T-helper 17 cell (primary cell): ENCODE results near the gene CAPZA1. TPM values are rescaled to one million over a fixed set of nuclear protein-coding genes. Genes with fewer than 3 reads are reported as not detected.
"Not testable (repeated sequence)": the region's sequence is repeated elsewhere in the genome, so short reads cannot be mapped to it uniquely, and the experiment has no call there.

Source experiments
- ATAC-seq: fragments of 150-1000 bp; cut with Tn5 transposase; 2 replicates; pipeline ENCODE4 v1.10.0; 2021; ENCODE audit warnings: mild to moderate bottlenecking, moderate library complexity
- DNase-seq, 3 donors: peaks; one replicate each; pipeline versions ENCODE4 v3.0.0 to v3.0.0-alpha.2; 2020 to 2021
- H3K9me3 ChIP-seq: one replicate; pipeline ENCODE4 v1.7.0; 2013; ENCODE audit warnings: low read length, mild to moderate bottlenecking; ENCODE audit not compliant: control insufficient read depth, poor library complexity, severe bottlenecking
- H3K27ac Mint-ChIP-seq: one replicate; pipeline ENCODE4 v1.8.0; 2022; ENCODE audit warnings: mild to moderate bottlenecking, moderate library complexity, mixed read lengths
- H3K27me3 Mint-ChIP-seq: one replicate; pipeline ENCODE4 v1.8.0; 2022; ENCODE audit warnings: mixed read lengths
- H3K36me3 Mint-ChIP-seq: one replicate; pipeline ENCODE4 v1.8.0; 2022; ENCODE audit warnings: low read depth, mixed read lengths
- H3K4me1 Mint-ChIP-seq: one replicate; pipeline ENCODE4 v1.8.0; 2022; ENCODE audit warnings: mild to moderate bottlenecking, mixed read lengths
- H3K4me3 Mint-ChIP-seq: one replicate; pipeline ENCODE4 v1.8.0; 2022; ENCODE audit warnings: mild to moderate bottlenecking, moderate library complexity, mixed read lengths
- total RNA-seq, 4 donors: library from RNA in 2 of 4; stranded (reverse) in 2 of 4; gene quantifications; one replicate each; pipeline ENCODE4 v1.2.3 and lab custom pipeline; 2022 to 2026

The CAPZA1 gene
- total RNA-seq, 2 donors from 2014 or later = 203 to 224 TPM

DNA sequence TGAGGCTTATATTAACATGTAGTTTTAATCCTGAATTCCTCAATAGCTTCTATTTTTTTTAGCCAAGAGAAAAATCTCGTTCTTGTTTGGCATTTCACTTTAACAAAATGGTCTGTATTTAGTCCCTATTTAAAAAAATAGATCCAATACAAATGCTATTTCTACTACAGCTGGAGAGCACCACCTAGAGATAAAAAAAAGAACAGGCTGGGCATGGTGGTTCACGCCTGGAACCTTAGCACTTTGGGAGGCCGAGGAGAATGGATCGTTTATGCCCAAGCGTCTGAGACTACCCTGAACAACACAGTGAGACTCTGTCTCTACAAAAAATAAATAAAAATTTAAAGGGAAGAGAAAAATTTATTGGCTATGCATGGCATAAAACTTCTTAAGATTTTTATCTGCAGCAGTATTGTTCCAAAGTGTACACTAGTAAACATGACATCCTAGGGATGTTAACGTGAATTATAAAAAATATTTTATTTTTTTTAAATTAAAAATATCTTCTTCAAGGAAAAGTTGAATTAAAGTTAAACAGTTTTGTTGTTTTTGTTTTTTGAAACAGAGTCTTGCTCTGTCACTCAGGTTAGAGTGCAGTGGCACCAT, 5.1 kb upstream of the CAPZA1 start:
- no peak overlapping the region for H3K4me3 Mint-ChIP-seq
- no peak overlapping the region for H3K27ac Mint-ChIP-seq
- no peaks in the 10 kb centered on the region for H3K9me3 ChIP-seq
- peaks cover 13% of the 10 kb centered on the region for H3K4me1 Mint-ChIP-seq
- ATAC-seq (no peak), DNase-seq (no peak)
- peaks cover 3% of the 10 kb centered on the region for H3K36me3 Mint-ChIP-seq
- no peaks in the 10 kb centered on the region for H3K27me3 Mint-ChIP-seq

DNA sequence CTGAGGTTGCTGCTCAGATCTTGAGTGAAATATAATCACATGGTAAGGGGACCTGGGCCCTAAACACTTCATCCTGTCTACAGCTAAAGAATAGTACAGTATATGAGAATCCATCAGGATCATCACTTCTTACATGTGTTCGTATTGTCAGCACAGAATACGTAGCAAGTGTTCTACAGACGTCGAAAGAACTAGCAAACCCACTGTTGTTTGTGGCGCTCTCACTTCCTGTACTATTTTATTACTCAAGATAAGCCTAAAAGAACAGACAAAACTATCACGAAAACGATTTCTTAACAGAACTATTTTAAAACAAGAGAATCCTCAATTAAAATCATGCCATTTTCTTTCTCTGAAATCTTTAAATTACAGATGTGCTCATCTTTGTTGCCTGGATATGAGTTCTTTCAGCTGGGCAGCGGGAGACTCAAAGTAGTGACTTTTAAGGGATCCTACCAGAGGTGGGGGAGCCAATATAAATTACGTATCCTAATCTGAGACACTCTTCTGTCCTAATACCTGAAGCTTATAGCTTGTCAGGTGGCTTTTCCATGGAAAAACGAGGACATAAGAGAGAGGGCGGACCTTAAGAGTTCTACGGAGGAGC, 1.4 kb upstream of the CAPZA1 start:
- Mint-ChIP-seq H3K4me1 (peaks cover 26% of the 10 kb centered on the region), H3K4me3 (peak overlapping the region; percentile 98), H3K27ac (peak overlapping the region; percentile 99), H3K27me3 (no peaks in the 10 kb centered on the region), H3K36me3 (peaks cover 4% of the 10 kb centered on the region)
- DNase-seq (no peak), ATAC-seq (peak; percentile 47)
- no peaks in the 10 kb centered on the region for H3K9me3 ChIP-seq

DNA sequence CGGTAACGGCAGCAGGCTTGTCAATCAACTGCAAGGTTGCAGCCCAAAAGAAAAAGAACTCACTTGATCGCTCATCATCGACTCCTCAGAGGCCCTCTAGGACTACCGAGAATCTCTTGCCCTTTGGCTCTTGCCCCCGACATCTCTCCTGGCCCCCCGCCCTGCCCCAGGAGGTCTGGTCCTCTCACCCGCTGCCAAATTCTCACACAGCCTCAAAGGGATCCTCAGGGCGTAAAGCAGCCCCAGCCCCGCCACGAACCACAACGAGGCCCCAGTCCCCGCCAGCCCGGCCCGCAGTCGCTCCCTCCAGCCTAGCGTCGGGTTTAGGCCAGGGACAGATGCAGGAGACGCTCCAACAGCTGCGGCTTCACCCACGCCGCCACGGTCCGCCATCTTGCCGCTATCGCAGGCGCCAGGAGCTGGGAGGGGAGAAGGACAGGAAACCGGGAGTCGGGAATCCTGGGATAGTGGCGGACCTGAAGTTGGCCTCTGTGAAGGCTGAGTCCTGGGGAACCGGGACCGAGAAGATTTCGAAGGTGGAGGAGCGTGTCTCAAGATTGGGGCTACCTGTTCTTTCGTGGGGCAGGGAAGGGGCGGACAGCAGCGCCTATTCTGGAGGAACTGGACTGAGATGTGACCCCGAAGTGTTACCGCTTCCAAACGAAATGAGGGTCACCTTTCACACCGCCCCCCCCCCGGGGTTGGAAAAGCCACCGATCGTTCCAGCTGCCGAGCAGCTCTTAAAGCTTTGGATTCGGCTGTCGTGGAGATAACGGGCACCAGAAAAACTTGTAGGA, 713 bp upstream of the CAPZA1 start, which contains the start of gene ST7L:
TSS of gene ST7L (minus strand) at position 421 of the 797 bp plus-strand sequence. CDS start at position 393, 28 bp downstream.
- Mint-ChIP-seq H3K4me1 (peaks cover 27% of the 10 kb centered on the region), H3K27ac (peak within 1 kb of the TSS; percentile 99), H3K27me3 (no peaks in the 10 kb centered on the region), H3K36me3 (peaks cover 4% of the 10 kb centered on the region), H3K4me3 (peak within 1 kb of the TSS; percentile 98)
- peak; percentile 36 to 50 (median 48) for DNase-seq
- no peaks in the 10 kb centered on the region for H3K9me3 ChIP-seq
- ATAC-seq = peak; percentile 37

DNA sequence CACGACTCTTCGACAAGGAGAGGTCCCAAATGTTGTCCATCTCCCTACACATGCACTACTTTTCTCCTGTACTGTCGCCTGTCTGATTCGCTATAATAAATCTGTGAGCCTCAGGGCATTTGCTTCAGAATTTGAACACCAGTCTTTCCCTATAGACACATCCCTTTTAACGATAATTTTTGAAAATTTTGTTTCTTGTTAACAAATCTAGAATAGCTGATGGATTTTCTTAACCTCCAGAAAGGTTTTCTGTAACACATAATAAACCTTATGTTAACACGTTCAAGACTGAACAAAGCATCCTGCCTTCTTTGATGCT, 704 bp downstream of the CAPZA1 start:
- Mint-ChIP-seq H3K4me3 (peak overlapping the region; percentile 98), H3K27me3 (no peaks in the 10 kb centered on the region), H3K4me1 (peaks cover 37% of the 10 kb centered on the region), H3K36me3 (peaks cover 4% of the 10 kb centered on the region), H3K27ac (peak overlapping the region; percentile 99)
- no peak for ATAC-seq
- DNase-seq = no peak
- no peaks in the 10 kb centered on the region for H3K9me3 ChIP-seq

DNA sequence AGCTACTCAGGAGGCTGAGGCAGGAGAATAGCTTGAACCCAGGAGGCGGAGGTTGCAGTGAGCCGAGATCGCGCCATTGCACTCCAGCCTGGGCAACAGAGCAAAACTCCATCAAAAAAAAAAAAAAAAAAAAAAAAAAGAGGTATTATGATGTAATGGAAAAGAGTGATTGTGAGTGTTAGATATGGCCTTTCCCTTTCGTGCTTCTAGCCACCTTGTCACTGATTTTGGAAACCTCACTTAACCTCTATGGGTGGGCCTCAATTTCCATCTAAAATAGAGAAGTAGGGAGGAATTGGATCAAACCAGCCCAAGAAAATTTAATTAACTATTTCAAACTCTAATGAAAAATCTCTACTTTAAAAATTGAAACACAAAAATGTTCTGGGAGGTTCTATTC, 4.9 kb downstream of the CAPZA1 start:
- H3K27ac Mint-ChIP-seq = peak overlapping the region; percentile 99

DNA sequence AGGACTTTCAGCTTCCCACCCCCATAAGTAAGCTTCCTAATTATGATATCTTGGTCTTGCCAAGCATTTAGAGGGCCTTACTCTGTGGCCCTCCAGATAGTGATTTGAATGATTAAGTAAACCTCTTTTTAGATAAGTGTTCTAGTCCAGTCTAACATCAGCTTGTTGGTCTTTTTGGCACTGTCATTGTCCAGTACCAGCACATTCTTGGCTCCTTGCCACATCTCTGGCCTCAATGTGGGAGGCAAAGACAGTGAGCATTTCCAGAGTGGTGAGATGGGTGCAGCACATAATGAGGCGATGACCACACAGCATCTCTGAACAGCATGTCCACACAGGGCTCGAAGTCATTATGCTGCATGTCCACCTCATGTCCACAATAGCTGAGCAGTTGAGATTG, 6.1 kb downstream of the CAPZA1 start:
- ATAC-seq (no peak), DNase-seq (no peak)
- no peaks in the 10 kb centered on the region for H3K9me3 ChIP-seq
- Mint-ChIP-seq H3K4me1 (peaks cover 51% of the 10 kb centered on the region), H3K27ac (peak overlapping the region; percentile 99), H3K27me3 (no peaks in the 10 kb centered on the region), H3K4me3 (peak overlapping the region; percentile 73), H3K36me3 (peaks cover 3% of the 10 kb centered on the region)

More for the DNA sequence above, 4.9 kb downstream of the CAPZA1 start:
- H3K36me3 Mint-ChIP-seq, H3K9me3 ChIP-seq, DNase-seq, H3K27me3 Mint-ChIP-seq, ATAC-seq: not testable (repeated sequence)
- H3K4me3 Mint-ChIP-seq = peak overlapping the region; percentile 73
- peaks cover 55% of the 10 kb centered on the region for H3K4me1 Mint-ChIP-seq

DNA sequence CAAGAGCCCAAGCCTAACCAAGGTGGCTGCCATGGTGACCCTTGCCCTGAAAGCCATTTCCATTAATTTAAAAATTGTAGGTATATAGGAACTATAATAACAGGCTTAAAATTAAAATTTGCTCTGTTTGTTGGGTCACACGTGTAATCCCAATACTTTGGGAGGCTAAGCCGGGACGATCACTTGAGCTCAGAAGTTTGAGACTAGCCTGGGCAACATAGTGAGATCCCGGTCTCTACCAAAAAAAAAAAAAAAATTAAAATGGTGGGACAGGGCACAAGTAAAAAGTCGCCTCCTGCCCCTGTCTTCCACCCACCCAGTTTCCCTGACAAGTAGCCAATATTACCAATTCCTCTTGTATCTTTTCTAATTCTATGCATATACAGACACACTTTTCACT, 6.6 kb downstream of the CAPZA1 start:
- Mint-ChIP-seq H3K4me3 (peak overlapping the region; percentile 28), H3K27ac (peak overlapping the region; percentile 99), H3K4me1 (peaks cover 54% of the 10 kb centered on the region), H3K27me3 (no peaks in the 10 kb centered on the region), H3K36me3 (peaks cover 3% of the 10 kb centered on the region)
- no peak for DNase-seq
- no peaks in the 10 kb centered on the region for H3K9me3 ChIP-seq
- ATAC-seq = no peak

DNA sequence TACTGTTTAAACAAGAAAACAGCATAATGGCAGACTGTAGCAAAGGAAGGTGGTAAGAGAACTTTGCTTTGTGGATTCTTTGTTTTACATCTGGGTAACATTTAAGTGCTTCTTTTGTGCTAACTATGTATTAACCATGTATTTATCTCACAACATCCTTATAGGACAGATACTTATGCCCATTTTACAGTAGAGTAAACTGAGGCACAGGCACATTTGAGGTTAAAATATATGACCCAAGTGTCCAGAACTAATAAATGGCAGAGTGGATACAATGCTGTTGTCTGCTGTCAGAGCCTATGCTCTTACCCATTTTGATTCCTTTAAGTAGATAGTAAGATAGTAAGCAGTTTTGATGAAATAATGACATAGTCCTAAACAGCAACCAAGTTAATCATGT, 7.3 kb downstream of the CAPZA1 start:
- H3K9me3 ChIP-seq = no peaks in the 10 kb centered on the region
- H3K4me1 Mint-ChIP-seq = peaks cover 56% of the 10 kb centered on the region
- H3K27ac Mint-ChIP-seq = peak overlapping the region; percentile 99
- ATAC-seq (no peak), DNase-seq (no peak)
- H3K27me3 Mint-ChIP-seq = no peaks in the 10 kb centered on the region
- H3K4me3 Mint-ChIP-seq = no peak overlapping the region
- peaks cover 3% of the 10 kb centered on the region for H3K36me3 Mint-ChIP-seq

DNA sequence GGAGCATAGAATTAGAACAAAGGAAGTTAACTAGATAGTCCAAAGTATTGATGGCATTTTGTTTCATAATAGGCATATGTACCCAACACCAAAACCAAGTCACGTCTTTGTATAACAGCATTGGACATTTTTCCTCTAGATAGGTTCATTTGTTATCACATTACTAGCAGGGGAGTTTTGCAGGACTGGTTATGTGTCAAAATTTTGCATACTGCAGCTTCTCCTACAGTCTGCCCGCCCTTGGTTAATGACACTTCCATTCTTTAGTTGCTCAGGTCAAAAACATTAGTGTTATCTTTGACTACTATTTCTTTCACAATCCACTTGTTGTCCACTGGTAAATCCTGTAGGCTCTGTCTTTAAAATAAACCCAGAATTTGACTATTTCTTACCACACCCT, 8.9 kb downstream of the CAPZA1 start:
- H3K9me3 ChIP-seq = no peaks in the 10 kb centered on the region
- peaks cover 3% of the 10 kb centered on the region for H3K36me3 Mint-ChIP-seq
- H3K27me3 Mint-ChIP-seq = no peaks in the 10 kb centered on the region
- no peak for DNase-seq
- peaks cover 62% of the 10 kb centered on the region for H3K4me1 Mint-ChIP-seq
- H3K4me3 Mint-ChIP-seq = no peak overlapping the region
- peak overlapping the region; percentile 99 for H3K27ac Mint-ChIP-seq
- ATAC-seq = no peak

DNA sequence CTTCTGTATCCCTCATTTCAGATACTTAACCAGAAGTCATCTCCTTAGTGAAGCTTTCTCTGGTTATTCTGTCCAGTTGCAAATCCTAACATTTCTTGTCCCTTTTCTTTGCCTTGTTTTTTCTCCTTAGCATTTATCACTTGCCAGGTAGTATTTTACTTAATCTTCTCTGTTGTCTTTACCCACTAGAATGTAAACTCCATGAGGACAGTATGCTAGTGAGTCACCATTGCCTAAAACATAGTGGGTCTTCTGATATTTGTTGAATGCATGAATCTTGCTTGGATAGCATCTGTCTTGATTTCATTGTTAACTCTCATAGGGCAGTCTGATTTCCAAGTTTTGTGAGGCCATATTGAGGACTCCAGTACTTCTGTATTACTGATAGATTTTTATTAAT, 9.6 kb downstream of the CAPZA1 start:
- ATAC-seq (no peak), DNase-seq (no peak)
- Mint-ChIP-seq H3K36me3 (peaks cover 3% of the 10 kb centered on the region), H3K4me3 (peak overlapping the region; percentile 31), H3K4me1 (peaks cover 66% of the 10 kb centered on the region), H3K27me3 (no peaks in the 10 kb centered on the region), H3K27ac (peak overlapping the region; percentile 99)
- H3K9me3 ChIP-seq = no peaks in the 10 kb centered on the region

DNA sequence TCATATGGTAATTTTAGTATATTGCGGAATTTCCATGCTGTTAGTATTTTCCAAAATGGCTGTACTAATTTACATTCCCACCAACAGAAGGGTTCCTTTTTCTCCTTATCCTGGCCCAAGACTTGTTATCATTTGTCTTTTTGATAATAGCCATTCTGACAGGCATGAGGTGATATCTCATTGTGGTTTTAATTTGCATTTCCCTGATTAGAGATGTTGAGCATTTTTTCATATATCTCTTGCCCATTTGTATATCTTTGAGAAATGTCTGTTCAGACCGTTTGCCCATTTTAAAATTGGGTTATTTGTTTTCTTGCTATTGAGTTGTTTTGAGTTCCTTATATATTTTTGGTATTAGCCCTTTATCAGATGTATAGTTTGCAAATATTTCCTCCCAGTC, 14.0 kb downstream of the CAPZA1 start:
- ATAC-seq = no peak
- Mint-ChIP-seq H3K36me3 (peaks cover 3% of the 10 kb centered on the region), H3K4me1 (peaks cover 55% of the 10 kb centered on the region), H3K4me3 (peak overlapping the region; percentile 52), H3K27ac (no peak overlapping the region), H3K27me3 (no peaks in the 10 kb centered on the region)
- no peak for DNase-seq
- no peaks in the 10 kb centered on the region for H3K9me3 ChIP-seq

DNA sequence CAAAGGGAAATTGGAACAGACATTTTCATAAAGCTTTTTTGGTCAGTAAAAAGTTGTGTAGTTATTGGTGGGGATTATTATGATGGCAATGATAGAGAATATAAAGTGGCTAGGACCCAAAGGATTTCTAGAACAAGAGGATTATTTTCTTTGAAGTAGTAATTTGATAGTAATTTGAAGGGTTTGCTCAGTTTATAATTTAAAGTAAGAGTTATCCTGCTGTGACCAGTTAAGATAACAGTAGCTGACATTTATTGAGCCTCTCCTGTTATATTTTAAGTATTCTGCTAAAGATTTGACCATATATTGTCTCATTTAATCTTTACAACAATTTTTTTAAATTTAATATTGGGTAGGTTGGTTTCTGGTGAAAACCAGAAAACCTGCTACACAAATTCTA, 14.7 kb downstream of the CAPZA1 start:
- no peak overlapping the region for H3K4me3 Mint-ChIP-seq
- peaks cover 3% of the 10 kb centered on the region for H3K36me3 Mint-ChIP-seq
- DNase-seq (no peak), ATAC-seq (no peak)
- no peaks in the 10 kb centered on the region for H3K27me3 Mint-ChIP-seq
- no peaks in the 10 kb centered on the region for H3K9me3 ChIP-seq
- H3K4me1 Mint-ChIP-seq = peaks cover 52% of the 10 kb centered on the region
- peak overlapping the region; percentile 93 for H3K27ac Mint-ChIP-seq

DNA sequence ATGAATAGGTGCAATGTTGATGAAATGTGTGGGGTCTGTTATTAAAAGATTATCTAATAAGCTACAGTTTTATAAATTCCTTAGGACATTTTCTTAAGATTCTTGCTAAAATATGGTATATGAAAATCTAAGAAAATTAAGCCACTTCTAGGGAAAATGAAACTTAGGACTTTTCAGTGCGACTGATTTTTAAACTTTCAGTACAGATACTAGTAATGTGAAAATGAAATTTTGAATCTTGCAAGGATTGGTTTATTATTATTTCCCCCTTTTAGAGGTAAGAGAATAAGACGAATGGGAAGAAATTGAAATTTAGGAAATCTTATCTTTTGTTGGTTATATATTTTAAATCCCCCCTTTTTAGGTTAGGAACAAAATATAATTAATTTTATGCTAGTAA, 16.4 kb downstream of the CAPZA1 start:
- Mint-ChIP-seq H3K27me3 (no peaks in the 10 kb centered on the region), H3K27ac (peak overlapping the region; percentile 93), H3K4me3 (peak overlapping the region; percentile 57), H3K36me3 (peaks cover 3% of the 10 kb centered on the region), H3K4me1 (peaks cover 42% of the 10 kb centered on the region)
- no peak for DNase-seq
- ATAC-seq = no peak
- H3K9me3 ChIP-seq = no peaks in the 10 kb centered on the region
